Mesothelial cell of epicardium (in vitro differentiated cells): ENCODE results near the gene ZNF831. TPM values are rescaled to one million over a fixed set of nuclear protein-coding genes. Genes with fewer than 3 reads are reported as not detected.

Experiments used
- DNase-seq, 2 experiments: peaks; one replicate each; pipeline ENCODE4 v3.0.0; 2021; ENCODE audit warnings: low spot score in 2 of 2; ENCODE audit not compliant: unreplicated experiment in 2 of 2
- H3K27ac Mint-ChIP-seq: 2 replicates; pipeline ENCODE4 v1.8.0; 2021; ENCODE audit warnings: mixed read lengths
- H3K27me3 Mint-ChIP-seq: 2 replicates; pipeline ENCODE4 v1.8.0; 2021; ENCODE audit warnings: low read depth, mixed read lengths
- H3K36me3 Mint-ChIP-seq: 2 replicates; pipeline ENCODE4 v1.8.0; 2021; ENCODE audit warnings: mixed read lengths
- H3K4me1 Mint-ChIP-seq: 2 replicates; pipeline ENCODE4 v1.8.0; 2021; ENCODE audit warnings: mixed read lengths
- H3K4me3 Mint-ChIP-seq: 2 replicates; pipeline ENCODE4 v1.8.0; 2021; ENCODE audit warnings: mild to moderate bottlenecking, moderate library complexity, mixed read lengths
- H3K9me3 Mint-ChIP-seq: 2 replicates; pipeline ENCODE4 v1.8.0; 2021; ENCODE audit warnings: mixed read lengths
- CTCF ChIP-seq: fragments of 200-600 bp; sonication (generic); IDR thresholded peaks from one replicate; pipeline ENCODE4 v1.5.0; 2021; ENCODE audit warnings: antibody characterized with exemption; ENCODE audit not compliant: unreplicated experiment
- total RNA-seq: library from RNA; stranded (reverse); gene quantifications from 3 replicates; pipeline ENCODE4 v1.2.1, GENCODE V29; 2021

ZNF831 gene
- total RNA-seq, 1 donor from 2014 or later, result 0.02 TPM

DNA sequence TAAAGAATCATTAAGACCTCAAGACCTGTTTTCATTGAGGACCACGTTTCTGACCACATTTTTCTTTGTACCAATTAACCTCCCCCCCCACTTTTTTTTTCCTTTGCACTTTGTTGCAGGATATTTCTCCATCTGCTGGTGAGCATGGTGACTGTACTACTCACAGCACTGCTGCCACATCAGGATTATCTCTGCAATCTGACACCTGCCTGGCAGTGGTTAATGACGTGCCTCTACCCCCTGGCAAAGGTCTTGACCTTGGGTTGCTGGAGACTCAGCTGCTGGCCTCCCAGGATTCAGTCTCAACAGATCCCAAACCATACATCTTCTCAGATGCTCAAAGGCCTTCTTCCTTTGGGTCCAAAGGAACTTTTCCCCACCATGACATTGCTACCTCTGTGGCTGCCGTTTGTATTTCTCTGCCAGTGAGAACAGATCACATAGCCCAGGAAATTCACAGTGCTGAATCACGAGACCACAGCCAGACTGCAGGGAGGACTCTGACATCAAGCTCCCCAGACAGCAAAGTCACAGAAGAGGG is 90.2 kb downstream of the ZNF831 start:
- Mint-ChIP-seq H3K27me3 (peaks cover 92% of the 10 kb centered on the region), H3K4me3 (no peak overlapping the region), H3K27ac (no peak overlapping the region), H3K4me1 (peaks cover 8% of the 10 kb centered on the region), H3K36me3 (no peaks in the 10 kb centered on the region), H3K9me3 (peaks cover 16% of the 10 kb centered on the region)
- no peak for TF ChIP-seq CTCF
- no peak for DNase-seq

GRCh38 chr20:59255256-59255655 is 91.6 kb downstream of the ZNF831 start:
- no peak for DNase-seq
- no peaks in the 10 kb centered on the region for H3K36me3 Mint-ChIP-seq
- H3K27ac Mint-ChIP-seq, result no peak overlapping the region

GRCh38 chr20:59258221-59258621 is 94.6 kb downstream of the ZNF831 start:
- no peaks in the 10 kb centered on the region for H3K9me3 Mint-ChIP-seq
- peaks cover 8% of the 10 kb centered on the region for H3K4me1 Mint-ChIP-seq
- H3K36me3 Mint-ChIP-seq, result no peaks in the 10 kb centered on the region
- no peak overlapping the region for H3K27ac Mint-ChIP-seq
- H3K27me3 Mint-ChIP-seq, result peaks cover 82% of the 10 kb centered on the region
- DNase-seq, result no peak
- no peak for TF ChIP-seq CTCF
- H3K4me3 Mint-ChIP-seq, result no peak overlapping the region

More at GRCh38 chr20:59255256-59255655, 91.6 kb downstream of the ZNF831 start:
- no peak overlapping the region for H3K4me3 Mint-ChIP-seq
- H3K9me3 Mint-ChIP-seq, result peaks cover 15% of the 10 kb centered on the region
- no peak for TF ChIP-seq CTCF
- peaks cover 8% of the 10 kb centered on the region for H3K4me1 Mint-ChIP-seq
- peaks cover 89% of the 10 kb centered on the region for H3K27me3 Mint-ChIP-seq

- peaks cover 82% of the 10 kb centered on the region for H3K27me3 Mint-ChIP-seq
- H3K27ac Mint-ChIP-seq, result no peak overlapping the region
- no peaks in the 10 kb centered on the region for H3K36me3 Mint-ChIP-seq
- no peaks in the 10 kb centered on the region for H3K9me3 Mint-ChIP-seq
- H3K4me3 Mint-ChIP-seq, result no peak overlapping the region
- DNase-seq, result no peak
- no peak for TF ChIP-seq CTCF
- peaks cover 8% of the 10 kb centered on the region for H3K4me1 Mint-ChIP-seq
Measured at GRCh38 chr20:59259946-59260345, 96.3 kb downstream of the ZNF831 start.

- TF ChIP-seq CTCF, result no peak
- DNase-seq, result no peak
- peaks cover 9% of the 10 kb centered on the region for H3K4me1 Mint-ChIP-seq
Measured at GRCh38 chr20:59265298-59265697, 101.7 kb downstream of the ZNF831 start.

DNA sequence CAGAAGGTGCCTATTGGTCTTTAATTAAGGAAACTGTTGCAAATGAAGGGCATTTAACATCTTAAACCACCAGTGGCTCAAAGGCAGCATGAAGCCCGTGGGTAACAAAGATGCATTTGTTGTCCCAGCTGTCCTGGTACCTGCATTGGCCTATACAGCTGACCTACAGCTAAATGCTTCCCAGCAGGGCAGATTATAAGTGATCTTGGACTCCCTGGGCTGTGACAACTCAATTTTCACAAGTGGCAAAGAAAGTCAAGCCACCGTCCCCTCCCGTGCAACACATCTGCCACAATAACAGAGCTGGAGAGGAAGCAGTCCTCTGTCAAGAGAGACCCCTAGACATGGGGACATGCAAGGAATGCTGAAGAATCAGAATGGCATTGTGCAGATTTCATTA is 105.2 kb downstream of the ZNF831 start:
- Mint-ChIP-seq H3K4me1 (peaks cover 9% of the 10 kb centered on the region), H3K4me3 (no peak overlapping the region), H3K36me3 (no peaks in the 10 kb centered on the region), H3K27ac (no peak overlapping the region), H3K9me3 (no peaks in the 10 kb centered on the region), H3K27me3 (peaks cover 79% of the 10 kb centered on the region)
- DNase-seq, result no peak
- TF ChIP-seq CTCF, result no peak

More at GRCh38 chr20:59265298-59265697, 101.7 kb downstream of the ZNF831 start:
- Mint-ChIP-seq H3K27me3 (peaks cover 86% of the 10 kb centered on the region), H3K36me3 (no peaks in the 10 kb centered on the region), H3K9me3 (no peaks in the 10 kb centered on the region), H3K4me3 (no peak overlapping the region), H3K27ac (no peak overlapping the region)
